T47D (cell line): ENCODE data around the gene GPR162.
A peak's percentile ranks its signal among the peaks of the same experiment; 100 is the strongest.
"Not testable (repeated sequence)": the region's sequence is repeated elsewhere in the genome, so short reads cannot be mapped to it uniquely, and the experiment has no call there.

Experiments used
- DNase-seq, 2 experiments: peaks; one replicate each; pipeline versions ENCODE4 v3.0.0 to v3.0.0-alpha.2; 2011 to 2012; ENCODE audit warnings: low read depth in 1 of 2, low spot score in 1 of 2
- JUND ChIP-seq: IDR thresholded peaks from 2 replicates; pipeline ENCODE4 v1.6.1; 2012; ENCODE audit warnings: low read depth
- in situ Hi-C: cut with HindIII; loops from 2 replicates; pipeline ENCODE4 v1.10.0; 2016; ENCODE audit warnings: low sequenced_read_pairs, low pct_unique_long_range_greater_than_20kb

Gene GPR162

DNA sequence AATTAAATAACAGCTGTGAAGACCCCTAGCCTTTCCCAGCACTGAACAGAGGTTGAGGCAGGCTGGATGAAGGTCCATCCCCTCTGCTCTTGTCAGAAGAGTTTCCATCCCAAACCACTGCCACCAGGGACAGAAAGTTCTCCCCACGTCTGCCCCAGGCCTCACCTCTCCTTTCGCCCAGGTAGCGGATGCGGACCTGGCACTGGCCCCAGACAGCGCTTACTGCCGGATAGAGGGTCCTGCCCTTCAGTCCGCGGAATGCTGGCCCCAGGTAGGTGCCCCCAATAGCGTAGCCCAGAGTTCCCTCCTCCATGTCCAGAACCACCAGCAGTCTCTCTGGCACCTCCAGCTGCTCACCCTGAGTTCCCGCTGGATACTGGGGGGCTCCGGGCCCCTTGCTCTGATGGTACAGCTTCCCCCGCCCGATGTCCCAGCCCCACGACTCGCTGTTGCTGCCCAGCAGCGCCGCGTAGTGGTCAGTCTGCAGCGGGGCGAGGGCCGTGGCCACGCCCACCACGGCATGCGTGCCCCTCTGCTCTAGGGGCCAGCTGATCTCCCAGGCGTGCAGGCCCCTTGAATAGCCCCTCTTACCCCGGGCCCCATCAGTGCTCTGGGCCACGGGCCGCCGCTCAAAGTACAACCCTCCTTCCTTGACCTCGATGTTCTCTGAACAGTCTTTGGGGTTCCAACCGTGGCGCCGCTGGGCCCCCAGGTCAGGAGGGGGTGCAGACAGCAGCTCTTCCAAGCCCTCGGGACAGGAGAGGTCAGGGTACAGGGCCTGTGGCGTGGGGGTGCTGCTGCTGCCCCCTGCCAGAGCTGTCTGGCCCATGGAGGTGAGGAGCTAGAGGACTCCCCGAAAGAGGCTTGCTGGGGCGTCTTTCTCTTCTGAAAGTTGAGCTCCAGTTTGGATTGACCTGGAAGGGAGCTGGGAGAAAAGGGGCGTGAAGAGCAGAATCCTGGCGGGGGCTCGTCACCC lies 50.7 kb downstream of the GPR162 start:
- peak; percentile 17 to 53 for DNase-seq
- in situ Hi-C loops, result no loop called here

DNA sequence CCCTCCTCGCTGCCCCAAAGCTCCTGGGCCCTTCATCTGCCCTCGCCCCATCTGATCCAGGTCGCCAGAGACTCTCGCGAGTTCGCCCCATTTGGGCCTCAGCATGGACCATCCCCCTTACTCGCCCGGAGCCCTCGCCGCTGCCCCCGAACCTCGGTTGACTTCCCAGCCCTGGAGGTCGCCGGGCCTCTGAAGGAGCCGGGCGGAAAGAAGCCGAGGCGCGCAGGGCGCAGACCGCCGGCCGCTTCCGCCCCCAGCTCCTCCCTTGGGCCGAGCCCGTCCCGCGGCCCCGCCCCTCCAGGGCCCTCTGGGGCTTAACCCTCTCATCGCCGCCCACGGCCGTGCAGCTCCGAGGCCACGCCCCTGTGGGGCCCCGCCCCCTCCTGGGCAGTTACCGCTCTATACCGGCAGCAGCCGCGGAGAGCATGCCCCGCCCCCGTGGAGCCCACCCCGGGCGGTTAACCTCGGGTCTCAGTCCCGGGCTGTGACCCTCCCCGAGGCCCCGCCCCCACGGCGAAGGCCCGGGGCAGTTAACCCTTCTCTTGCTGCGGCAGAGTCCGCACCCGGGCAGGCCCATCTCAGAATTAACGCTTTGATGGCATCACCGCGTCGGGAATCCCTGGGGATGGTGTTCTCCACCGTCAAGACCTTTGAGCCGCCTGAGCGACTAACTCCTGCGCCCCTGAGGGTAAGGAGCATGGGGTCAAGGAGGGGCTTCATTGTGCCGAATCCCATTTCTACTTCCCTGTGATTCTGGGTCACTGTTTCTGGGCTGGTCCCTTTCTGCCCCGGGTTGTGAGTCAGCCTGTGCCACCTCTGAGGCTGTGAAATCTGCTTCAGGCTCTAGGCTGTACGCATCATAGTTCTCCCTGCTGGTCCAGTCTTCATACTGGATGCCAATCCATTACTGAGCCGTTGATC lies 51.7 kb downstream of the GPR162 start, which contains the start of gene SPSB2:
Gene SPSB2, minus strand, starts transcription at position 210 of the 921 bp plus-strand sequence. CDS start 402 bp downstream, outside the sequence.
- in situ Hi-C loops, result no loop called here
- TF ChIP-seq JUND, result no peak
- peak; percentile 23 to 85 for DNase-seq

More for the DNA sequence above, 50.7 kb downstream of the GPR162 start:
- TF ChIP-seq JUND, result no peak

DNA sequence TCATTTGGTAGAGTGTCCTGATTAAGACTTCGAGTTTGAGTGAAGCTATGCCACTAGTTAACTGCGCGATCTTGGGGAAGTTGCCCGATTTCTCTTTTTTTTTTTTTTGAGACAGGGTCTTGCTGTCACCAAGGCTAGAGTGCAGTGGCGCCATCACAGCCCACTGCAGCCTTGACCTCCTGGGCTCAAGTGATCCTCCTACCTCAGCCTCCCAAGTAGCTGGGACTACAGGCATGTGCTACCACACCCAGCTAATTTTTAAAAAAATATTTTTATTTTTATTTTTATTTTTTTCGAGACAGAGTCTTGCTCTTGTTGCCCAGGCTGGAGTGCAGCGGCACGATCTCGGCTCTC lies 52.4 kb downstream of the GPR162 start:
- DNase-seq, in situ Hi-C loops: not testable (repeated sequence)
